Caco-2 (cell line): ENCODE results near the gene MED10. TPM values are rescaled to one million over a fixed set of nuclear protein-coding genes. Genes with fewer than 3 reads are reported as not detected.

ENCODE experiments used
- BruUV-seq: library from RNA; stranded (reverse); fragments of 400-500 nt; replicated peaks from 2 replicates; lab custom pipeline; 2021; lab: Mats Ljungman, UMichigan
- CTCF ChIA-PET: fragments of 300-600 bp; sonication (Branson Sonifier 250); formaldehyde crosslinking; loops from one replicate; lab custom pipeline; 2022; ENCODE audit warnings: antibody characterized with exemption; lab: Charles Lee
- POLR2A ChIA-PET: fragments of 300-600 bp; sonication (Branson Sonifier 250); formaldehyde crosslinking; loops from one replicate; lab custom pipeline; 2022; ENCODE audit warnings: antibody characterized with exemption; lab: Charles Lee
- DNase-seq, 2 experiments: peaks; one replicate each; pipeline versions ENCODE4 v3.0.0 to v3.0.0-alpha.2; 2020 to 2022
- H3K27me3 ChIP-seq: replicated peaks from 2 replicates; pipeline ENCODE4 v1.6.0; 2011; ENCODE audit warnings: low read length; ENCODE audit not compliant: control insufficient read depth, insufficient read depth
- H3K36me3 ChIP-seq: 2 replicates; pipeline ENCODE4 v1.5.1; 2011; ENCODE audit warnings: low read length; ENCODE audit not compliant: control insufficient read depth, insufficient read depth
- H3K4me1 ChIP-seq: fragments of 250-450 bp; sonication (Bioruptor Pico); 2 replicates; pipeline ENCODE4 v1.5.1; 2020; ENCODE audit warnings: mild to moderate bottlenecking
- H3K4me3 ChIP-seq: 2 replicates; pipeline ENCODE4 v1.5.1; 2011; ENCODE audit warnings: low read depth, mild to moderate bottlenecking, control low read depth, low read length
- H3K9me3 ChIP-seq: fragments of 250-450 bp; sonication (Bioruptor Pico); 2 replicates; pipeline ENCODE4 v1.5.1; 2020; ENCODE audit warnings: mild to moderate bottlenecking, moderate library complexity
- H3K27ac Mint-ChIP-seq: one replicate; pipeline ENCODE4 v1.8.0; 2022; ENCODE audit warnings: mixed read lengths; ENCODE audit not compliant: unreplicated experiment
- H3K27me3 Mint-ChIP-seq: one replicate; pipeline ENCODE4 v1.8.0; 2022; ENCODE audit warnings: mixed read lengths; ENCODE audit not compliant: insufficient read depth, unreplicated experiment
- H3K36me3 Mint-ChIP-seq: one replicate; pipeline ENCODE4 v1.8.0; 2022; ENCODE audit warnings: mild to moderate bottlenecking, mixed read lengths; ENCODE audit not compliant: insufficient read depth, unreplicated experiment
- H3K4me1 Mint-ChIP-seq: one replicate; pipeline ENCODE4 v1.8.0; 2022; ENCODE audit warnings: low read depth, mixed read lengths; ENCODE audit not compliant: unreplicated experiment
- H3K4me3 Mint-ChIP-seq: one replicate; pipeline ENCODE4 v1.8.0; 2022; ENCODE audit warnings: mild to moderate bottlenecking, moderate library complexity, mixed read lengths; ENCODE audit not compliant: unreplicated experiment
- H3K9me3 Mint-ChIP-seq: one replicate; pipeline ENCODE4 v1.8.0; 2022; ENCODE audit warnings: mixed read lengths; ENCODE audit not compliant: unreplicated experiment
- CTCF ChIP-seq, 2 experiments: fragments of 200-600 bp in 1 of 2; IDR thresholded peaks; 1 replicate in 1 of 2; 2 replicates in 1 of 2; pipeline versions ENCODE4 v1.5.1 to v1.8.0; 2011 to 2022; ENCODE audit warnings: antibody characterized with exemption in 1 of 2, control low read depth in 1 of 2, inconsistent platforms in 1 of 2, low read depth in 1 of 2, low read length in 1 of 2, mild to moderate bottlenecking in 1 of 2, moderate library complexity in 1 of 2; ENCODE audit not compliant: insufficient read depth in 1 of 2, severe bottlenecking in 1 of 2, unreplicated experiment in 1 of 2
- intact Hi-C: fragments of 100-400 bp; cut with micrococcal nuclease; formaldehyde crosslinking; loops from one replicate; pipeline ENCODE4 v1.10.0; 2022; ENCODE audit not compliant: unreplicated experiment
- total RNA-seq: library from RNA; stranded (reverse); gene quantifications from 2 replicates; pipeline ENCODE4 v1.2.3, GENCODE V29; 2022

The MED10 gene
- total RNA-seq, 1 experiment from 2014 or later = 50.6 TPM

DNA sequence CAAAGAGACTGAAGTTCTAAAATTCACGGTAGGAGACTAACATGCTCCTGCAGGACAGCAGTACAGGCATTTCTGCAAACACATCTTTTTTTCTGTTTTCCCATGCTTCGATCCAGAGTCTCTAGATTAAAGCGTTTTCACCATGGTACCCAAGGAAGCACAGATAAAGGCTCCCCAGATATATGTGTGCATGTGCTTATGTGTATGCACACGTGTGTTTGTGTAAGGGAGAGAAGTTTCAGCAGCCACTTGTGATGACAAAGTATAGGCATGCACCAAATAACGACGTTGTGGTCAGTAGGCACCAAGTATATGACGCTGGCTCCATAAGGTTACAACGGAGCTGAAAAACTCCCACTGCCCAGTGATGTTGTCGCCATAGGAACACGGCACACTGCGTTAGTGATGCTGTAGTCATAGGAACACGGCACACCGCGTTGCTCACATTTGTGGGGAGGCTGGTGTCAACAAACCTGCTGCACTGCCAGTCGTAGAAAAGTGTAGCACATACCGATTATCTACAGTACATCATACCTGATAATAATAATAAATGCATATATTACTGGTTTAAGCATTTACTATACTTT is 21.7 kb downstream of the MED10 start:
- H3K9me3 Mint-ChIP-seq = no peaks in the 10 kb centered on the region
- no TSS peak for BruUV-seq
- CTCF ChIA-PET = interaction anchor here (0.6 kb wide), 1 partner anchor 29 kb away, joined by 3 read pairs; no protein-coding TSS in a partner anchor
- H3K4me1 ChIP-seq = no peaks in the 10 kb centered on the region
- H3K4me3 ChIP-seq = no peak overlapping the region
- H3K4me1 Mint-ChIP-seq = no peaks in the 10 kb centered on the region
- H3K9me3 ChIP-seq = no peaks in the 10 kb centered on the region
- POLR2A ChIA-PET = no interaction called here
- peaks cover 29% of the 10 kb centered on the region for H3K27me3 Mint-ChIP-seq
- H3K36me3 ChIP-seq = no peaks in the 10 kb centered on the region
- DNase-seq = no peak
- no peaks in the 10 kb centered on the region for H3K27me3 ChIP-seq
- H3K27ac Mint-ChIP-seq = no peak overlapping the region
- TF ChIP-seq CTCF (IDR thresholded peaks at IDR 0.05; ENCODE audit: insufficient read depth in 1 of 2, low read depth in 1 of 2, low read length in 1 of 2, severe bottlenecking in 1 of 2, unreplicated experiment in 1 of 2) = no peak
- H3K4me3 Mint-ChIP-seq = no peak overlapping the region
- no peaks in the 10 kb centered on the region for H3K36me3 Mint-ChIP-seq
- intact Hi-C loops = no loop called here

GRCh38 chr5:6355294-6355693 is 23.1 kb downstream of the MED10 start:
- CTCF ChIA-PET = no interaction called here
- intact Hi-C loops = no loop called here
- POLR2A ChIA-PET = no interaction called here

GRCh38 chr5:6354848-6355247 is 23.5 kb downstream of the MED10 start:
- Mint-ChIP-seq H3K27me3 (peaks cover 34% of the 10 kb centered on the region), H3K9me3 (no peaks in the 10 kb centered on the region), H3K4me3 (no peak overlapping the region), H3K36me3 (no peaks in the 10 kb centered on the region), H3K27ac (no peak overlapping the region), H3K4me1 (no peaks in the 10 kb centered on the region)
- no peak overlapping the region for H3K4me3 ChIP-seq
- no peaks in the 10 kb centered on the region for H3K9me3 ChIP-seq
- H3K36me3 ChIP-seq = no peaks in the 10 kb centered on the region
- POLR2A ChIA-PET = no interaction called here
- DNase-seq = no peak
- no peaks in the 10 kb centered on the region for H3K27me3 ChIP-seq
- intact Hi-C loops = no loop called here
- no peaks in the 10 kb centered on the region for H3K4me1 ChIP-seq
- no peak for TF ChIP-seq CTCF (IDR thresholded peaks at IDR 0.05; ENCODE audit: insufficient read depth in 1 of 2, low read depth in 1 of 2, low read length in 1 of 2, severe bottlenecking in 1 of 2, unreplicated experiment in 1 of 2)
- BruUV-seq = no TSS peak
- CTCF ChIA-PET = no interaction called here

More at GRCh38 chr5:6355294-6355693, 23.1 kb downstream of the MED10 start:
- no peaks in the 10 kb centered on the region for H3K4me1 ChIP-seq
- no peak overlapping the region for H3K27ac Mint-ChIP-seq
- no peaks in the 10 kb centered on the region for H3K9me3 Mint-ChIP-seq
- TF ChIP-seq CTCF (IDR thresholded peaks at IDR 0.05; ENCODE audit: insufficient read depth in 1 of 2, low read depth in 1 of 2, low read length in 1 of 2, severe bottlenecking in 1 of 2, unreplicated experiment in 1 of 2) = no peak
- BruUV-seq = no TSS peak
- no peaks in the 10 kb centered on the region for H3K36me3 ChIP-seq
- peaks cover 34% of the 10 kb centered on the region for H3K27me3 Mint-ChIP-seq
- no peak for DNase-seq
- no peaks in the 10 kb centered on the region for H3K36me3 Mint-ChIP-seq
- no peaks in the 10 kb centered on the region for H3K27me3 ChIP-seq
- no peaks in the 10 kb centered on the region for H3K9me3 ChIP-seq
- no peak overlapping the region for H3K4me3 ChIP-seq
- no peaks in the 10 kb centered on the region for H3K4me1 Mint-ChIP-seq
- no peak overlapping the region for H3K4me3 Mint-ChIP-seq
